K562 (cell line): ENCODE data around the gene VSIG4. TPM values are rescaled to one million over a fixed set of nuclear protein-coding genes. Genes with fewer than 3 reads are reported as not detected.

Experiments used
- ATF3 ChIP-seq, 2 experiments: fragments of 450-650 bp in 1 of 2; sonication (generic) in 1 of 2; formaldehyde crosslinking in 1 of 2; IDR thresholded peaks in 1 of 2; conservative IDR thresholded peaks in 1 of 2; 2 replicates each; pipeline versions ENCODE4 v1.6.1 to v1.8.1; 2016 to 2023; ENCODE audit warnings: mild to moderate bottlenecking in 2 of 2, moderate library complexity in 2 of 2, inconsistent platforms in 1 of 2, missing genetic modification reagents in 1 of 2
- CREB3 ChIP-seq: fragments of 450-650 bp; conservative IDR thresholded peaks from 2 replicates; pipeline ENCODE4 v1.6.1; 2016; ENCODE audit warnings: missing genetic modification characterization, low read depth, mild to moderate bottlenecking, missing compliant biosample characterization, moderate library complexity
- CREB3L1 ChIP-seq: fragments of 450-650 bp; IDR thresholded peaks from 2 replicates; pipeline ENCODE4 v1.6.1; 2014; ENCODE audit warnings: low read depth, mild to moderate bottlenecking, moderate library complexity, borderline replicate concordance
- DMBX1 ChIP-seq: fragments of 250-450 bp; sonication (Bioruptor Pico); IDR thresholded peaks from 2 replicates; pipeline ENCODE4 v1.8.0; 2022; ENCODE audit warnings: inconsistent platforms, mild to moderate bottlenecking, moderate library complexity, borderline replicate concordance
- SLC30A9 ChIP-seq: fragments of 250-450 bp; sonication (Bioruptor Pico); IDR thresholded peaks from 2 replicates; pipeline ENCODE4 v1.8.0; 2022; ENCODE audit warnings: mild to moderate bottlenecking, moderate library complexity
- TRIM24 ChIP-seq, 2 experiments: fragments of 450-650 bp; IDR thresholded peaks; 2 replicates each; pipeline ENCODE4 v1.6.1; 2016
- ZNF121 ChIP-seq: sonication (generic); formaldehyde crosslinking; conservative IDR thresholded peaks from 2 replicates; pipeline ENCODE4 v1.8.0; 2022; ENCODE audit warnings: missing genetic modification reagents
- ZNF175 ChIP-seq: fragments of 200-800 bp; sonication (Bioruptor generic); IDR thresholded peaks from 2 replicates; pipeline ENCODE4 v1.6.1; 2016; ENCODE audit warnings: low read depth, mild to moderate bottlenecking, missing genetic modification characterization, missing compliant biosample characterization
- ZNF232 ChIP-seq: sonication (generic); formaldehyde crosslinking; IDR thresholded peaks from 2 replicates; pipeline ENCODE4 v1.8.0; 2022; ENCODE audit warnings: mild to moderate bottlenecking, missing genetic modification reagents
- ZNF316 ChIP-seq: fragments of 450-650 bp; IDR thresholded peaks from 2 replicates; pipeline ENCODE4 v1.6.1; 2016
- ZNF395 ChIP-seq: fragments of 200-800 bp; sonication (Bioruptor generic); IDR thresholded peaks from 2 replicates; pipeline ENCODE4 v1.6.1; 2017; ENCODE audit warnings: missing genetic modification characterization, missing compliant biosample characterization
- ZNF41 ChIP-seq: fragments of 250-450 bp; sonication (Bioruptor Pico); conservative IDR thresholded peaks from 2 replicates; pipeline ENCODE4 v1.4.0; 2020; ENCODE audit warnings: mild to moderate bottlenecking
- ZNF644 ChIP-seq: fragments of 200-800 bp; sonication (Bioruptor generic); IDR thresholded peaks from 2 replicates; pipeline ENCODE4 v1.6.1; 2016; ENCODE audit warnings: low read depth, missing genetic modification characterization, missing compliant biosample characterization
- polyA plus RNA-seq, 8 experiments: library from polyadenylated mRNA; depleted of rRNA in 4 of 8; stranded (reverse) in 5 of 8; unstranded in 3 of 8; fragments of >200 nt; fragmentation: Nextera tagmentation in 2 of 8; fragmentation: Illumina TruSeq in 1 of 8; extraction: Ambion mirVana in 2 of 8; extraction: Trizol in 1 of 8; gene quantifications; 2 replicates each; pipeline versions ENCODE4 v1.2.1 to v1.2.3, GENCODE V29; 2011 to 2014; ENCODE audit warnings: inconsistent platforms in 1 of 8, missing spikeins in 1 of 8
- total RNA-seq, 7 experiments: library from RNA; depleted of rRNA in 6 of 7; stranded (reverse); fragments of >200 nt in 6 of 7; fragmentation: Illumina TruSeq in 2 of 7; extraction: Trizol in 2 of 7; gene quantifications; 2 replicates each; pipeline versions ENCODE4 v1.2.1 to v1.2.3, GENCODE V29; 2011 to 2021; ENCODE audit warnings: low replicate concordance in 1 of 7
- TF ChIP-seq, protein P1 (sequence below): sonication (generic); formaldehyde crosslinking; IDR thresholded peaks from 2 replicates; pipeline ENCODE4 v1.8.1; 2022; ENCODE audit warnings: missing genetic modification reagents

VSIG4 gene
- total and polyA plus RNA-seq, 9 of the 15 experiments (the other 6 are each of a cell fraction or from before 2014, with no cell fraction given) = 0.22 to 1.6 (median 0.46) TPM; not detected in 1

GRCh38 chrX:66002824-66003680, 36.8 kb downstream of the VSIG4 start (continued):
- TF ChIP-seq ZNF395 (CRISPR knock-in tag) = 0 out of 2 replicates have a peak, but pooled peaks have one; percentile 30
- TF ChIP-seq ZNF121 (CRISPR knock-in tag) = peak; percentile 82
- TF ChIP-seq SLC30A9 (CRISPR knock-in tag) = no peak
- 0 out of 2 replicates have a peak, but pooled peaks have one; percentile 20 for TF ChIP-seq ZNF175
- peak; percentile 87; the same call in 1 of the 2 replicates for TF ChIP-seq DMBX1 (CRISPR knock-in tag)
- no peak for TF ChIP-seq ZNF232
- peak; percentile 44 for TF ChIP-seq ZNF316
- no peak for TF ChIP-seq CREB3 (tag)
- peak; percentile 70 for TF ChIP-seq ATF3 (IDR thresholded peaks at IDR 0.05)
- no peak for TF ChIP-seq ATF3 (CRISPR knock-in tag; conservative IDR thresholded peaks at IDR 0.05)
- TF ChIP-seq TRIM24 (IDR thresholded peaks at IDR 0.05) = 0 out of 4 replicates have a peak, but pooled peaks have one; percentile 21
- no peak for TF ChIP-seq ZNF41 (CRISPR knock-in tag)
- TF ChIP-seq, protein P1, sequence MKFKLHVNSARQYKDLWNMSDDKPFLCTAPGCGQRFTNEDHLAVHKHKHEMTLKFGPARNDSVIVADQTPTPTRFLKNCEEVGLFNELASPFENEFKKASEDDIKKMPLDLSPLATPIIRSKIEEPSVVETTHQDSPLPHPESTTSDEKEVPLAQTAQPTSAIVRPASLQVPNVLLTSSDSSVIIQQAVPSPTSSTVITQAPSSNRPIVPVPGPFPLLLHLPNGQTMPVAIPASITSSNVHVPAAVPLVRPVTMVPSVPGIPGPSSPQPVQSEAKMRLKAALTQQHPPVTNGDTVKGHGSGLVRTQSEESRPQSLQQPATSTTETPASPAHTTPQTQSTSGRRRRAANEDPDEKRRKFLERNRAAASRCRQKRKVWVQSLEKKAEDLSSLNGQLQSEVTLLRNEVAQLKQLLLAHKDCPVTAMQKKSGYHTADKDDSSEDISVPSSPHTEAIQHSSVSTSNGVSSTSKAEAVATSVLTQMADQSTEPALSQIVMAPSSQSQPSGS (CRISPR knock-in tag) = no peak
- no peak for TF ChIP-seq CREB3L1
- peak; percentile 54; the same call in 1 of the 2 replicates for TF ChIP-seq ZNF644 (tag)
- TF ChIP-seq, all 486 proteins: peak for 16
